KOPT-K1 (cell line): ENCODE results near the gene PIGN.

Source experiments
- H3K27ac ChIP-seq: fragments of 200-600 bp; sonication (generic); 2 replicates; pipeline ENCODE4 v1.5.1; 2016; ENCODE audit warnings: antibody characterized with exemption, mild to moderate bottlenecking, low read depth, low read length; ENCODE audit not compliant: poor library complexity, severe bottlenecking
- H3K36me3 ChIP-seq: fragments of 200-600 bp; sonication (generic); 2 replicates; pipeline ENCODE4 v1.5.1; 2017; ENCODE audit warnings: antibody characterized with exemption, mild to moderate bottlenecking, low read length, moderate library complexity; ENCODE audit not compliant: insufficient read depth
- H3K9me3 ChIP-seq: fragments of 200-600 bp; sonication (generic); 2 replicates; pipeline ENCODE4 v1.5.1; 2017; ENCODE audit warnings: antibody characterized with exemption, low read length, mild to moderate bottlenecking; ENCODE audit not compliant: insufficient read depth, poor library complexity, severe bottlenecking

Gene PIGN

GRCh38 chr18:62186774-62187542 lies at the start of gene PIGN, which contains the start of gene RELCH:
Gene PIGN (minus strand): TSS chr18:62187056. CDS start chr18:62161353, 25,703 bp downstream.
Gene RELCH (plus strand): TSS chr18:62187255. CDS start chr18:62187506, 251 bp downstream.
- H3K27ac ChIP-seq, result peak within 1 kb of the TSS; percentile 88
- H3K36me3 ChIP-seq, result peaks cover 12% of the 10 kb centered on the region; the same call in 1 of the 2 replicates
- H3K9me3 ChIP-seq, result peaks cover 8% of the 10 kb centered on the region

- Histone ChIP-seq H3K9me3 (peaks cover 11% of the 10 kb centered on the region), H3K27ac (no peak overlapping the region), H3K36me3 (peaks cover 59% of the 10 kb centered on the region)
These were observed 49.4 kb upstream of the PIGN start for GRCh38 chr18:62236252-62236651.

- Histone ChIP-seq H3K9me3 (peaks cover 23% of the 10 kb centered on the region), H3K27ac (no peak overlapping the region), H3K36me3 (peaks cover 96% of the 10 kb centered on the region)
These were observed 39.2 kb upstream of the PIGN start for GRCh38 chr18:62226047-62226446.

- H3K9me3 ChIP-seq, result peaks cover 23% of the 10 kb centered on the region
- peaks cover 84% of the 10 kb centered on the region for H3K36me3 ChIP-seq
- no peak overlapping the region for H3K27ac ChIP-seq
These were observed 37.4 kb upstream of the PIGN start for GRCh38 chr18:62224229-62224628.

- Histone ChIP-seq H3K36me3 (peaks cover 38% of the 10 kb centered on the region), H3K27ac (no peak overlapping the region), H3K9me3 (peaks cover 6% of the 10 kb centered on the region)
These were observed 27.9 kb upstream of the PIGN start for GRCh38 chr18:62214790-62215189.

GRCh38 chr18:62211325-62211828 lies 24.5 kb upstream of the PIGN start:
- Histone ChIP-seq H3K36me3 (peaks cover 38% of the 10 kb centered on the region), H3K27ac (no peak overlapping the region), H3K9me3 (peaks cover 6% of the 10 kb centered on the region)

GRCh38 chr18:62210138-62210537 lies 23.3 kb upstream of the PIGN start:
- peaks cover 6% of the 10 kb centered on the region for H3K9me3 ChIP-seq
- no peak overlapping the region for H3K27ac ChIP-seq
- peaks cover 32% of the 10 kb centered on the region for H3K36me3 ChIP-seq

- Histone ChIP-seq H3K9me3 (peaks cover 6% of the 10 kb centered on the region), H3K36me3 (peaks cover 21% of the 10 kb centered on the region), H3K27ac (no peak overlapping the region)
These were observed 22.2 kb upstream of the PIGN start for GRCh38 chr18:62209046-62209445.

- Histone ChIP-seq H3K9me3 (peaks cover 6% of the 10 kb centered on the region), H3K27ac (no peak overlapping the region), H3K36me3 (no peaks in the 10 kb centered on the region)
These were observed 19.7 kb upstream of the PIGN start for GRCh38 chr18:62206593-62206992.

- H3K9me3 ChIP-seq, result peaks cover 6% of the 10 kb centered on the region
- H3K27ac ChIP-seq, result no peak overlapping the region
- no peaks in the 10 kb centered on the region for H3K36me3 ChIP-seq
These were observed 19.0 kb upstream of the PIGN start for GRCh38 chr18:62205824-62206223.

GRCh38 chr18:62201870-62202269 lies 15.0 kb upstream of the PIGN start:
- no peak overlapping the region for H3K27ac ChIP-seq
- no peaks in the 10 kb centered on the region for H3K9me3 ChIP-seq
- no peaks in the 10 kb centered on the region for H3K36me3 ChIP-seq

- Histone ChIP-seq H3K9me3 (no peaks in the 10 kb centered on the region), H3K36me3 (0 out of 2 replicates have a peak, but pooled peaks cover 3% of the 10 kb centered on the region), H3K27ac (no peak overlapping the region)
These were observed 13.5 kb upstream of the PIGN start for GRCh38 chr18:62200121-62200914.

- Histone ChIP-seq H3K36me3 (0 out of 2 replicates have a peak, but pooled peaks cover 3% of the 10 kb centered on the region), H3K27ac (no peak overlapping the region), H3K9me3 (no peaks in the 10 kb centered on the region)
These were observed 12.8 kb upstream of the PIGN start for GRCh38 chr18:62199629-62200028.

GRCh38 chr18:62198259-62198658 lies 11.4 kb upstream of the PIGN start:
- H3K9me3 ChIP-seq, result no peaks in the 10 kb centered on the region

GRCh38 chr18:62196980-62197379 lies 10.1 kb upstream of the PIGN start:
- 0 out of 2 replicates have a peak, but pooled peaks cover 3% of the 10 kb centered on the region for H3K36me3 ChIP-seq
- no peaks in the 10 kb centered on the region for H3K9me3 ChIP-seq
- no peak overlapping the region for H3K27ac ChIP-seq

More at GRCh38 chr18:62198259-62198658, 11.4 kb upstream of the PIGN start:
- Histone ChIP-seq H3K27ac (no peak overlapping the region), H3K36me3 (0 out of 2 replicates have a peak, but pooled peaks cover 3% of the 10 kb centered on the region)
